Astrocyte (in vitro differentiated cells and primary cell): ENCODE data around the gene TNFRSF21. TPM values are rescaled to one million over a fixed set of nuclear protein-coding genes. Genes with fewer than 3 reads are reported as not detected.
A peak's percentile ranks its signal among the peaks of the same experiment; 100 is the strongest.

Experiments
- DNase-seq: peaks from one replicate; pipeline ENCODE4 v3.0.0-alpha.2; 2010; ENCODE audit warnings: low read depth
- FAIRE-seq: peaks from 2 replicates; lab custom pipeline; 2011; peaks lifted over from hg19 to GRCh38; lab: Jason Lieb, UNC
- H2AFZ ChIP-seq: 2 replicates; pipeline ENCODE4 v1.6.0; 2012; ENCODE audit warnings: low read depth, low read length, inconsistent platforms
- H3K27ac ChIP-seq: 2 replicates; pipeline ENCODE4 v1.5.1; 2011; ENCODE audit warnings: low read depth, low read length, inconsistent platforms
- H3K27me3 ChIP-seq: 2 replicates; pipeline ENCODE4 v1.6.0; 2011; ENCODE audit warnings: low read length, inconsistent platforms; ENCODE audit not compliant: insufficient read depth
- H3K36me3 ChIP-seq: 2 replicates; pipeline ENCODE4 v1.5.1; 2011; ENCODE audit warnings: low read length, inconsistent platforms; ENCODE audit not compliant: insufficient read depth
- H3K4me1 ChIP-seq: 2 replicates; pipeline ENCODE4 v1.5.1; 2011; ENCODE audit warnings: low read length, inconsistent platforms; ENCODE audit not compliant: insufficient read depth
- H3K4me2 ChIP-seq: 2 replicates; pipeline ENCODE4 v1.6.0; 2012; ENCODE audit warnings: low read length, inconsistent platforms
- H3K4me3 ChIP-seq: 2 replicates; pipeline ENCODE4 v1.5.1; 2011; ENCODE audit warnings: low read depth, mild to moderate bottlenecking, low read length, inconsistent platforms; ENCODE audit not compliant: insufficient read depth
- H3K79me2 ChIP-seq: 2 replicates; pipeline ENCODE4 v1.6.0; 2012; ENCODE audit warnings: mild to moderate bottlenecking, low read length, inconsistent platforms; ENCODE audit not compliant: insufficient read depth
- H3K9ac ChIP-seq: 2 replicates; pipeline ENCODE4 v1.6.0; 2012; ENCODE audit warnings: mild to moderate bottlenecking, low read length, inconsistent platforms
- H3K9me3 ChIP-seq: 2 replicates; pipeline ENCODE4 v1.5.1; 2012; ENCODE audit warnings: low read depth, mild to moderate bottlenecking, low read length, inconsistent platforms; ENCODE audit not compliant: insufficient read depth
- H4K20me1 ChIP-seq: 2 replicates; pipeline ENCODE4 v1.6.0; 2012; ENCODE audit warnings: low read length, inconsistent platforms; ENCODE audit not compliant: insufficient read depth
- H3K27ac Mint-ChIP-seq: one replicate; pipeline ENCODE4 v1.8.0; 2021; ENCODE audit warnings: mild to moderate bottlenecking, mixed read lengths; ENCODE audit not compliant: unreplicated experiment
- H3K27me3 Mint-ChIP-seq: one replicate; pipeline ENCODE4 v1.8.0; 2021; ENCODE audit warnings: low read depth, mixed read lengths; ENCODE audit not compliant: unreplicated experiment
- H3K36me3 Mint-ChIP-seq: one replicate; pipeline ENCODE4 v1.8.0; 2021; ENCODE audit warnings: low read depth, mixed read lengths; ENCODE audit not compliant: unreplicated experiment
- H3K4me1 Mint-ChIP-seq: one replicate; pipeline ENCODE4 v1.8.0; 2021; ENCODE audit warnings: low read depth, mixed read lengths; ENCODE audit not compliant: unreplicated experiment
- H3K4me3 Mint-ChIP-seq: one replicate; pipeline ENCODE4 v1.8.0; 2021; ENCODE audit warnings: mild to moderate bottlenecking, moderate library complexity, mixed read lengths; ENCODE audit not compliant: unreplicated experiment
- H3K9me3 Mint-ChIP-seq: one replicate; pipeline ENCODE4 v1.8.0; 2021; ENCODE audit warnings: mild to moderate bottlenecking, mixed read lengths; ENCODE audit not compliant: unreplicated experiment
- EZH2 ChIP-seq: IDR thresholded peaks from 2 replicates; pipeline ENCODE4 v1.6.1; 2012; ENCODE audit warnings: mild to moderate bottlenecking, low read length, inconsistent platforms; ENCODE audit not compliant: insufficient read depth
- total RNA-seq: library from RNA; stranded (reverse); gene quantifications from 2 replicates; pipeline ENCODE4 v1.2.1, GENCODE V29; 2021
- TF ChIP-seq, protein P1 (sequence below): IDR thresholded peaks from 2 replicates; pipeline ENCODE4 v1.5.1; 2011; ENCODE audit warnings: low read depth, mild to moderate bottlenecking, inconsistent platforms, low read length, moderate library complexity; ENCODE audit not compliant: insufficient read depth

The TNFRSF21 gene
- total RNA-seq, 1 donor from 2014 or later: 244 TPM

DNA sequence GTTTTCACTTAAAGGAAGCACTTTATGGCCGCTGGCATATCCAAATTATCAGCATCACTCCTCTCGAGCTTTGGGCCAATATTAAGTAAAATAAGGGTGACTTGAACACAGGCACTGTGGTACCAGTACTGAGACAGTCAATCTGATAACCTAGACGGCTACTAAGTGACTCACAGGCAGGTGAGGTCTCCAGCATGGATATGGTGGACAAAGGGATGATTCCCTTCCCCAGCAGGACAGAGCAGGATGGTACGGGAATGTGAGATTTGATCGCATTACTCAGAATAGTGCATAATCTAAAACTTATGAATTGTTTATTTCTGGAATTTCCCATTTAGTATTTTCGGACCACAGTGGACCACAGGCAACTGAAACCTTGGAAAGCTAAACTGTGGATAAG, 55.7 kb downstream of the TNFRSF21 start:
- Mint-ChIP-seq H3K9me3 (no peaks in the 10 kb centered on the region), H3K27me3 (no peaks in the 10 kb centered on the region), H3K36me3 (peaks cover 14% of the 10 kb centered on the region), H3K4me1 (peaks cover 38% of the 10 kb centered on the region), H3K27ac (peak overlapping the region; percentile 3), H3K4me3 (no peak overlapping the region)
- TF ChIP-seq EZH2: no peak
- TF ChIP-seq, protein P1, sequence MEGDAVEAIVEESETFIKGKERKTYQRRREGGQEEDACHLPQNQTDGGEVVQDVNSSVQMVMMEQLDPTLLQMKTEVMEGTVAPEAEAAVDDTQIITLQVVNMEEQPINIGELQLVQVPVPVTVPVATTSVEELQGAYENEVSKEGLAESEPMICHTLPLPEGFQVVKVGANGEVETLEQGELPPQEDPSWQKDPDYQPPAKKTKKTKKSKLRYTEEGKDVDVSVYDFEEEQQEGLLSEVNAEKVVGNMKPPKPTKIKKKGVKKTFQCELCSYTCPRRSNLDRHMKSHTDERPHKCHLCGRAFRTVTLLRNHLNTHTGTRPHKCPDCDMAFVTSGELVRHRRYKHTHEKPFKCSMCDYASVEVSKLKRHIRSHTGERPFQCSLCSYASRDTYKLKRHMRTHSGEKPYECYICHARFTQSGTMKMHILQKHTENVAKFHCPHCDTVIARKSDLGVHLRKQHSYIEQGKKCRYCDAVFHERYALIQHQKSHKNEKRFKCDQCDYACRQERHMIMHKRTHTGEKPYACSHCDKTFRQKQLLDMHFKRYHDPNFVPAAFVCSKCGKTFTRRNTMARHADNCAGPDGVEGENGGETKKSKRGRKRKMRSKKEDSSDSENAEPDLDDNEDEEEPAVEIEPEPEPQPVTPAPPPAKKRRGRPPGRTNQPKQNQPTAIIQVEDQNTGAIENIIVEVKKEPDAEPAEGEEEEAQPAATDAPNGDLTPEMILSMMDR: no peak
- no peak overlapping the region for H2AFZ ChIP-seq
- no peak overlapping the region for H3K4me3 ChIP-seq
- no peak overlapping the region for H3K4me2 ChIP-seq
- H4K20me1 ChIP-seq: peaks cover 4% of the 10 kb centered on the region
- H3K9me3 ChIP-seq: no peaks in the 10 kb centered on the region
- H3K4me1 ChIP-seq: no peaks in the 10 kb centered on the region
- H3K9ac ChIP-seq: no peak overlapping the region
- H3K27ac ChIP-seq: no peak overlapping the region
- no peaks in the 10 kb centered on the region for H3K79me2 ChIP-seq
- no peaks in the 10 kb centered on the region for H3K27me3 ChIP-seq
- DNase-seq (no peak), FAIRE-seq (no peak)
- peaks cover 7% of the 10 kb centered on the region for H3K36me3 ChIP-seq

DNA sequence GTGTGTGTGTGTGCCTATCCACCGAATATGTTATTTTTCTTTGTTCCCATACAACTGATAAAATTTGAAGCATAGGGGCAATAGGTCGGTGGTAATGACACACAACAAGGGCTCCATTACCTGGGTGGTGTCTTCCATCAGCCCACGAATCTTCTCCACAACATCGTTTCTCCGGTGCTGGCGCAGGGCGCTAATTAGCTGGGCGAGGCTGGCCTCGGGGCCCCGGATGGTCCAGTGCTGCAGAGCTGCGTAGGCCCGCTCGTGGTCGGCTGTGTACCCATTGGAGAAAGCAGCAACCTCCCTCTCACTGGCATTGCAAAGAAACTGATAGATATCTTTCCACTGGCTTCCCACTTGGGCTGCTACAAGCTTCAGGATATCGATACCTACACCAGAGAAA, 56.6 kb downstream of the TNFRSF21 start:
- no peak for TF ChIP-seq EZH2
- TF ChIP-seq, protein P1: no peak
- Histone ChIP-seq H3K27ac (no peak overlapping the region), H3K9me3 (no peaks in the 10 kb centered on the region), H3K4me3 (no peak overlapping the region), H3K9ac (no peak overlapping the region), H3K4me2 (no peak overlapping the region), H3K27me3 (no peaks in the 10 kb centered on the region), H3K36me3 (peaks cover 7% of the 10 kb centered on the region), H4K20me1 (peaks cover 4% of the 10 kb centered on the region), H3K79me2 (no peaks in the 10 kb centered on the region), H2AFZ (no peak overlapping the region), H3K4me1 (no peaks in the 10 kb centered on the region)
- H3K27me3 Mint-ChIP-seq: no peaks in the 10 kb centered on the region
- H3K9me3 Mint-ChIP-seq: no peaks in the 10 kb centered on the region
- no peak for FAIRE-seq
- H3K27ac Mint-ChIP-seq: no peak overlapping the region
- H3K4me1 Mint-ChIP-seq: peaks cover 43% of the 10 kb centered on the region
- no peak for DNase-seq
- no peak overlapping the region for H3K4me3 Mint-ChIP-seq
- peaks cover 12% of the 10 kb centered on the region for H3K36me3 Mint-ChIP-seq

GRCh38 chr6:47252633-47253032, 57.1 kb downstream of the TNFRSF21 start:
- DNase-seq (no peak), FAIRE-seq (no peak)
- Histone ChIP-seq H3K4me1 (no peaks in the 10 kb centered on the region), H3K4me3 (no peak overlapping the region), H4K20me1 (peaks cover 4% of the 10 kb centered on the region), H3K4me2 (no peak overlapping the region), H3K9ac (no peak overlapping the region), H3K27ac (no peak overlapping the region), H2AFZ (no peak overlapping the region), H3K27me3 (no peaks in the 10 kb centered on the region), H3K36me3 (peaks cover 7% of the 10 kb centered on the region), H3K9me3 (no peaks in the 10 kb centered on the region), H3K79me2 (no peaks in the 10 kb centered on the region)
- TF ChIP-seq EZH2: no peak
- TF ChIP-seq, protein P1: no peak
- Mint-ChIP-seq H3K4me1 (peaks cover 43% of the 10 kb centered on the region), H3K27ac (no peak overlapping the region), H3K36me3 (peaks cover 12% of the 10 kb centered on the region), H3K27me3 (no peaks in the 10 kb centered on the region), H3K4me3 (no peak overlapping the region), H3K9me3 (no peaks in the 10 kb centered on the region)
